ENCODE results near the gene NRDE2.
"Not testable (repeated sequence)": the region's sequence is repeated elsewhere in the genome, so short reads cannot be mapped to it uniquely, and the experiment has no call there.

NRDE2 gene

DNA sequence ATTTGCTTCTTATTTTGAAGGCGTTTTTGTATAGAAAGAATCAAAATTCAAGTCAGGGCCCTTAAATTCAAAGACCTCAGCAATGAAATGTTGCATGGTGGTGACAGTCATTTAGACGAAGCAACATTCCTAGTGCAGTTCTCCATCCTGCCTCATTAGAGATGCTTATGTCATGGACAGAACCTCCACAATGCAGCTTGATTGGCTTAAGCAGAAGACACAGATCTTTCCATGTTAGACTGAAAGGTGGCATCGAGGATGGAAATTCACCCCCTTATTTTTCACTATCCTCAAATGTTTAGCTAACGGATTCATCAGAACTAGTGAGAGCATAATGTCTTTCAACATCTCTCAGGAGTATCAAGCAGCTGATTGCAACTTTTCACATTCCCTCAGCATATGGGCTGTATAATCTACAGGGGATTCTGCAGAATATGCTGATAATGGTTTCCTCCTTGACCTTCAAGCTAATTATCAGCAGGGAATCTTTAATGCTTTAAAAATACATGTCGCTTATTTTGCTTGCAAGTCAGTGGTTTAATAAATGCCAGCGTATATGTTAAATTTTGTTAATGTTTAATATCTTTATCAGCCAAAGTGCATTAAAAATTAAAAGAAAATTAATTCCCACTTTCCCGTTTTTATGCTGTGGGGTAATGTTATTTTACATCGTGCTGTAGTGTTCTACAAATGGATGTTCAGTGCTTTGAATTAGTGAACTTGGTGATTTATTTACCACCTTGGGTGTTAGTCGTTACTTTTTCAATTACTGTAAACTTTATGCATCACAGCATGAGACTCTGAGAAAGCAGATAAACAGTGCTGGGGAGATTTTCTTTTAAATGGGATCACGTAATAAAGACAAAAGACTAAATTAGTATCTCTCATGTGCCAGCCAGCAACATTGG lies 12.8 kb upstream of the NRDE2 start:
- DNase-seq (ENCODE audit: low read depth), result no peak

DNA sequence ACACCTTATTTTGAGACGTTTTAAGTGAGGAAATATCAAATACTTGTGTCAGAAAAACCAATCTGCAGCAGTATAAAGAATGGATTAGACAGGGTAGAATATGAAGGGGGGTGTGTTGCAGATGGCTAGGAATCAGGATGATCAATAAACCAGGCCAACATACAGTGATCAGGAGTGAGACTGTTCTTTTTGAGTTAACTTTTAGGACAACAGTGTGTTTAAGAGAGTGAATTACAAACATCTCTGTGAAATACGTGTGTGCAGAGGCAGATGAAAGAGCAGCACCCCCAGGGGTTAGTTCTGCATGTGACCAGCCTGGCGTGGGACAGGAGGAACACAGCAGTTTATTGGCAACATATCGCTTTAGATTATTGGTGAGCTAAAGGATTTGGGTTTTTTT lies 10.6 kb upstream of the NRDE2 start:
- no peak for DNase-seq (ENCODE audit: low read depth)

DNA sequence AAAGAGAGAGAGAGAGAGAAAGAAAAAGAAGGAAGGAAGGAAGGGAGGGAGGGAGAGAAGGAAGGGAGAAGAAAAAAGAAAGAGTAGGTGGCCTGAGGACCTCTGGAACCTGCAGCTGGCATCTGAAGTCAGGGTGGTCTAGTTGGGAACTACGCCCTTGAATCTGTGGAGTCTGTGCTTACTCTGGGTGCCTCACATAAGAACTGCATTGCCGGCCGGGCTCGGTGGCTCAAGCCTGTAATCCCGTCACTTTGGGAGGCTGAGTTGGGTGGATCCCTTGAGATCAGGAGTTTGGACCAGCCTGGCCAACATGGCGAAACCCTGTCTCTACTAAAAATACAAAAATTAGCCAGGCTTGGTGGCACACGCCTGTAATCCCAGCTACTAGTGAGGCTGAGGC lies 10.0 kb upstream of the NRDE2 start:
- no peak for DNase-seq (ENCODE audit: low read depth)

DNA sequence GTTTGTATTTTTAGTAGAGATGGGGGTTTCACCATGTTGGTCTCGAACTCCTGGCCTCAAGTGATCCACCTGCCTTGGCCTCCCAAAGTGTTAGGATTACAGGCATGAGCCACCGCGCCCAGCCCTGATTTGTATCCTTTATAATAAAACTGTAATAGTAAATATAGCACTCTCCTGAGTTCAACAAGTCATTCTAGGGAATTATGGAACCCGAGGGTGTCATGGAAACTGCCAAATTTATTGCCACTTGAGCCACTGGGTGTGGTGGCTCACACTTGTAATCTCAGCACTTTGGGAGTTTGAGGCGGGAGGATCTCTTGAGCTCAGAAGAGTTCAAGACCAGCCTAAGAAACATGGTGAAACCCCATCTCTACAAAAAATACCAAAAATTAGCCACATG lies 9.5 kb upstream of the NRDE2 start:
- DNase-seq (ENCODE audit: low read depth), result not testable (repeated sequence)

DNA sequence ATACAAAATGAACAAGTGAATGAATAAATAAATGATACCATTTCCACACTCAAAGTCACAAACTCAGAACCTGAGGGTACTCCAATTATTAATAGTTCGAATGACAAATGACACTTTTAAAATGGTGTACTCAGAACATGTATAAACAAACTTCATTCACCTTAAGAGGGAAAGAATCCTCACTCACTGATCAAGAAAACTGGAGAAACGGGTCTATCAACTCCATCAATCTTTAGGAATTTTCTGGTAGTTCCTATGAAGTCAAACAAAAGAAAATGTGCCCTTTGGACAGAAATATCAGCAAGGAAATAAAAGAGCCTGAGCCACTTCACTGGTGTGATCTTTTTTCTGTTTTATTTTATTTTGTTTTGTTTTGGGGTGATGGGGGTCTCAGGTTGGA lies 5.2 kb upstream of the NRDE2 start:
- DNase-seq (ENCODE audit: low read depth), result no peak

DNA sequence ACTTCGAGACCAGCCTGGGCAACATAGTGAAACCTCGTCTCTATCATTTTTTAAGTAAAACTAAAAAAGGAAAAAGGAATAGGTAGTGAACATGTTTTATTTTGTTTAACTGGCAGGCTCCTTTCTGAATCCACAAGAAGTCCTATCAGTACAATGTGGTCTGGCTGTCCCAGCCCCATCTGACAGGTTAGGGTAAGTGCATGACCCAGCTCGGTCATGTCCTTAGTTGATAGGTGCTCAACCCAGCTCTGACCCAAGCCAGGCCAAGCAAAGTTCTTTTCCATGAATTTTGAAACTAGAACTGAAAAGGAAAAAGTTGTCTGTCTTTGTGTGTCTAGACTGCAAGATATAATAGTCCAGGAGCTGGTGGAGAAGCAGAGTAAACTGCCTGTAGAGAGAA lies 4.7 kb upstream of the NRDE2 start:
- DNase-seq (ENCODE audit: low read depth), result no peak

DNA sequence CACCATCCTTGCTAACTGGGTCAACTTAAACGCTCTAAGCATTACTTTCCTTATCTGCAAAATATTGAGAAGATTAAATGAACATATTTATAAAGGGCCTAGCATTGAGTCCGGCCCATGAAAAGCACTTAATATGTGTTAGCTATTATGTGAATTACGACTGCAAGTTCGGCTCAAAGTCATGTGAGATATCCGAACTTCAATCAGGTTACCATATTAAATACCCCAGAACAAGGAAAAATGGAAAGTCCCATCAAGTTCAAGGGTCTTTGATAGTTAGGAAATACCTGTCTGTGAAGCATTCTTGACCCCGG lies 487 bp upstream of the NRDE2 start:
- no peak for DNase-seq (ENCODE audit: low read depth)

DNA sequence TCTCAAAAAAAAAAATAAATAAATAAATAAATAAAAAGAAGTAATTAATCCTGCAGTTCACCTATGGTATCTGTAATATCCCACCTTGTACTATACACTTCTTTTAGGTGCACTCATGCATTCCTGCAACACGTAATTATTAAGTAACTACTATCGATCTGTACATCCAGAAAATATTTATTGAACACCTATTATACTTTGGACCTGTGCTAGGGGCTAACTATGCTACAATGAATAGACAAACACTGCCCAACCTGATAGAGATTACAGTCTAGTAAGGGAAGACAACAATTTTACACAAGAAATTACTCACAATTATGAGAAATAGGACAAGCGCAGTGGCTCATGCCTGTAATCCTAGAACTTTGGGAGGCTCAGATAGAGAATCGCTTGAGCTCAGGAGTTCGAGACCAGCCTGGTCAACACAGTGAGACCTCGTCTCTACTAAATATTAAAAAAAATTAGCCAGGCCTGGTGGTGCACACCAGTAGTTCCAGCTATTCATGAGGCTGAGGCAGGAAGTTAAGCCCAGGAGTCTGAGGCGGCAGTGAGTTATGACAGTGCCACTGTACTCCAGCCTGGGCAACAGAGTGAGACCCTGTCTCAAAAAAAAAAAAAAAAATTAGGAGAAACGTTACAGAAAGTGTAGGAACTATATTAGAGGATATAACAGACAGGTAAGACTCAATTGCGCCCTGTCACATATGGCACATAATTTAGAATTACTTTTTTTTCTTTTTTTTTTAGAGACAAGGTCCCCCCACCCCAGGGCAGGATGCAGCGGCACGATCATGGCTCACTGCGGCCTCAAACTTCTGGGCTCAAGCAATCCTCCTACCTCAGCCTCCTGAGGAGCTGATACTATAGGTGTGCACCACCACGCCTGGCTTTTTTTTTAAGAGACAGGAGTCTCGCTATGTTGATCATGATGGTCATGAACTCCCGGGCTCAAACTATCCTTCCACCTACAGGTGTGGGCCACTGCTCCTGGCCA lies 1.2 kb downstream of the NRDE2 start:
- no peak for DNase-seq (ENCODE audit: low read depth)

DNA sequence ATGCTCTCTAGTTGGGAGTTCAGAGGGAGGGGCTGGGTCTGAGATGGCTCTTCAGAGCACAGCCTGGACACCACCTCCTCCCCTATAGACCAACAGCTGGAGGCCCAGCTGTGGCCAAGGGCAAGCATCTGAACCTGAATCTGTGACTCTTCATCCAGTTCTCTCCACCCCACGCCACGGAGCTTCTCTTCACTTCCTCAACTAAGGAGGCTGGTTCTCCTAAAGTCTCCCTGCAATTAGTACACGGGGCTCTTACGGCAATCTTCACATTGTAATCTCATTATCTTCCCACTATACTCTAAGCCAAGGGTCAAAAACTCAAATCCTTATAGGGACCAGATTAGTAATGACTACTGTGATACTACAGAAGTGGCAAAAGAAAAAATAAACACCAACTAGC lies 9.8 kb downstream of the NRDE2 start:
- no peak for DNase-seq (ENCODE audit: low read depth)

DNA sequence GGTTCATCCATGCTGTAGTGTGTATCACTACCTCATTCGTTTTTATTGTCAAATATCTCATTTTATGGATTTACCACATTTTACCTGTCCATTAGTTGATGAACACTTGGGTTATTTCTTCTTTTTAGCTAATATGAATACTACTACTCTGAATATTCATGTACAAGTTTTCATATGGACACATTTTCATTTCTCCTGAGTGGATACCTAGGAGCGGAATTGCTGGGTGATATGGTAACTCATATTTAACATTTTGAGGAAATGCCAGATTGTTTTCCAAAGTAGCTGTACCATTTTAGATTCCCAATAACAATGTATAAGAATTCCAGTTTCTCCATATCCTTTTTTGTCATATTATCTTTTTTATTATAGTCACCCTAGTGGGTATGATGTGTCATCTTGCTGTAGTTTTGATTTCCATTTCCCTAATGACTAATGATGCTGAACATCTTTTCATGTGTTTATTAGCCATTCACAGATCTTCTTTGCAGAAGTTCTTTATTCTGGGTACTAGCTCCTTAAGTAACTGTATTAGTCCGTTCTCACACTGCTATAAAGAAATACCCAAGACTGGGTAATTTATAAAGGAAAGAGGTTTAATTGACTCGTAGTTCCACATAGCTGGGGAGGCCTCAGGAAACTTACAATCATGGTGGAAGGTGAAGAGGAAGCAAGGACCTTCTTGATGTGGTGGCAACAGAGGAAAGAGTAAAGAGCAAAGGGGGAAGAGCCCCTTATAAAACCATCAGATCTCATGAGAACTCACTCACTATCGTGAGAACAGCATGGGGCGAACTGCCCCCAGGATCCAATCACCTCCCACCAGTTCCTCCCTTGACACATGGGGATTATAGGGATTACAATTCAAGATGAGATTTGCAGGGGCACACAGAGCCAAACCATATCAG lies 11.9 kb downstream of the NRDE2 start:
- DNase-seq (ENCODE audit: low read depth), result no peak

DNA sequence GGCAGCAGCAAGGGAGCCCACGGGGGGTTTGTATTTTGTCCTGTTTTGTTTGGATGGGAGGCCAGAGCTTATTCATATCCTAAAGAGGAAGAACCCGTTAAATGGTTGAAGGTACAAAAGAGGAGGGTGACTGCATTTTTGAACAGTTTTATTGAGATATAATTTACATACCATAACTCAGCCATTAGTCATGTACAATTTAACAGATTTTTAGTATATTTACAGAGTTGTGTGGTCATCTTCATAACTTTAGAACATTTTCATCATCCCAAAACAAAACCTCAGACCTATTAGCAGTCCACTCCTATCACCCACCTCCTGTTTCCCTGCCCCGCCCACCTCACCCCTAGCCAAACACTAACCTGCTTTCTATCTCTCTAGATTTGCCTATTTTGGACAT lies 12.6 kb downstream of the NRDE2 start:
- no peak for DNase-seq (ENCODE audit: low read depth)

DNA sequence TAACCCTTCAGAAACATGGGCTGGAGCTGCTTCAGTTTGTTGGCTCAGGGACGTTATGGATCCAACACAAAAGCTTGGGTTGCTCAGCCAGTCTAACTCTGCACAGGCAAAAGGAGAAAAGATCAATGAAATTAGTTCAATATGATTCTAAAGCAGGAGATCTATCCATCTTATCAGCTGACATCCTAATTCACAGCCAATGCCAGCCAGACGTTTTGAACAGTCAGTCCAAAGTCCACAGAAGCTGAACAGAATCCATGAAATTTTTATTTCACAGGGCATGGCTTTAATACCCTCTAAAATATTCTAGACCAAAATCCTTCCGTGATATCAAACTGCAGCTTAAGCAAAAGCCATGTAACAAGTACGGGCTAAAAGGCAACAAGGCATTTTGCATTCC lies 13.7 kb downstream of the NRDE2 start:
- DNase-seq (ENCODE audit: low read depth), result no peak

DNA sequence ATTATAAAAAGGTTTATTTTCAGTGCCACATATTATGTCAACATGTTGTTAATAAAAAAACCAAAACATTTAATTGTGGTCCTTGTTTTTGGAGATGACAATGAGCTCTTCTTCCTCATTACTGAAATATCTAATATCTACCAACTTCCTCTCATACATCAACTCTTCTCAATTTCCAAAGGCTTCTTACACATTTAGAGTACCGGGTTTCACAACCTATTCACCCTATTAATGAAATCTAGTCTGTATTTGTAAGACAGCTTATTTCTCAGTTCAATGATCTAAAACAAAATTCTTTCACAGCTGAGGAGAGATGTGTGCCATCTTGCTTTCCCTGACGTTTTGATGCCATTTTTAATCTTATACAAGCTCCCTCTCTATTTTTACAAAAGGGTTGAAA lies 14.5 kb downstream of the NRDE2 start:
- DNase-seq (ENCODE audit: low read depth), result no peak

DNA sequence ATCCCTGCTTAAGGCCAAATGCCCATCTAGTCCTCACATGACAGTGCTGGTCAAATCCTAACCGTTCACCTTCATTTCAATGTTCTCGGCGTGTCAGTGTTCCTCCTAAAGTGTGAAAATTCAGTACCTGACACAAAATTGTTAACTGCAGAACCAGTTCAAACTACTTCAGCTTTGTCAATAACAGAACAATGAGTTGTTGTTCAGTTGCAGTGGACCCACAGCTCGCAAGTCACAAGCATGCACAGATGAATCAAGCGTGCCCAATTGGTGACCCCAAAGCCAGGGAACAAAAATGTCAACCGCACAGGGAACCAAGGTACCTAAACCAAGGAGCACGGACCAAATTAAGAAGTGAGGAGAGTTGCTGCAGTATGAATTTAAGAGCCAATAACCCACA lies 23.2 kb downstream of the NRDE2 start:
- DNase-seq (ENCODE audit: low read depth), result no peak

DNA sequence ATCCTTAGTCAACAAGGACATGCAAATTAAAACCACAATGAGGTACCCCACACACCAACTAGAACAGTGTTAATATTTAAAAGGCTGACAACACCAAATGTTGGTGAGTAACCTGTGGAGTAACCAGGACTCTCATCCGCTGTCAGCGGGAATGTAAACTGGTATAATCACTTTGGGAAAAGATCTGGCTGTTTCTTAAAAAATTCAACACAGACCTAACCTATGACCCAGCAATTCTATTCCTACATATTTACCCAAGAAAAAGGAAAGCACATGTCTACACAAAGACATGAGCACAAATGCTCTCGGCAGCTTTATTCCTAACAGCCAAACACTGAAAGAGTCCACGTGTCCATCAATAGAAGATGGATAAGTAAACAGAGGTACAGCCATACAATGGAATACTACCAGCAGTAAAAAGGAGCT lies 26.6 kb downstream of the NRDE2 start:
- DNase-seq (ENCODE audit: low read depth), result no peak

DNA sequence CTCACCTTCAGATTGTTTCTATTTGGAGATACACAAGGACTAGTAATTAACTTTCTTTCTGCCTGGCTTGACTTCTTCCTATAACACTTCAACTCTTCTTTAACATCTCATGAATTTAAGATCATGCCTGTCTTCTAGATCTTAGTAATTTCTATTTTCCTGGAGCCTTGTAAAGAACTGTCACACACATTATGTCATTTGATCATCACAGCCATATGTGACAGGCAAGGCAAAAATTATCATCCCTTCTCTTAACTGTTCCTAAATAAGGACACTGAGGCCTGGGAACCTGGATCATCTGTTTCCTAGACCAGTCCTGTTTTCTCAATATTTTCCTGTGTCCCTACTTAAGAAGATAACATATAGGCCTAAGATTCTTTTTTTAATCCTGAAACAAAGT lies 27.2 kb downstream of the NRDE2 start:
- DNase-seq (ENCODE audit: low read depth), result no peak

DNA sequence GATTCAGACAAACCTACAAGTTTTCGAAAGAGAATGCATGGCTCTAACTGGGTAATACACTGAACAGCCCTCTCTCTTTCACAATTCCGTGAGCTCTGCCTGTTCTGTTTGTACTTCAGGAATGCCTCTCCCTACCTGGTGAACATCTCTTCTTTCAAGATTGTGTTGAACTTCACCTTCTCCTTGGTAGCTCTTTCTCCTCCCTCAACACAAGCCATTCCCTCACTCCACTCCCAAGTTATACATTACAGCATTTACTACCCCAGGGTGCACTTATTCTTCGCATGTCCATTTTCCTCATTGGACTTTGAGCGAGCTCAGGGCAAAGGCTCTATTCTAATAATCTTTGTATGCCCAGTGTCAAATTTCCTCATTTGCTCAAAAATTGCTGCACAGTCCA lies 28.3 kb downstream of the NRDE2 start:
- DNase-seq (ENCODE audit: low read depth), result no peak

DNA sequence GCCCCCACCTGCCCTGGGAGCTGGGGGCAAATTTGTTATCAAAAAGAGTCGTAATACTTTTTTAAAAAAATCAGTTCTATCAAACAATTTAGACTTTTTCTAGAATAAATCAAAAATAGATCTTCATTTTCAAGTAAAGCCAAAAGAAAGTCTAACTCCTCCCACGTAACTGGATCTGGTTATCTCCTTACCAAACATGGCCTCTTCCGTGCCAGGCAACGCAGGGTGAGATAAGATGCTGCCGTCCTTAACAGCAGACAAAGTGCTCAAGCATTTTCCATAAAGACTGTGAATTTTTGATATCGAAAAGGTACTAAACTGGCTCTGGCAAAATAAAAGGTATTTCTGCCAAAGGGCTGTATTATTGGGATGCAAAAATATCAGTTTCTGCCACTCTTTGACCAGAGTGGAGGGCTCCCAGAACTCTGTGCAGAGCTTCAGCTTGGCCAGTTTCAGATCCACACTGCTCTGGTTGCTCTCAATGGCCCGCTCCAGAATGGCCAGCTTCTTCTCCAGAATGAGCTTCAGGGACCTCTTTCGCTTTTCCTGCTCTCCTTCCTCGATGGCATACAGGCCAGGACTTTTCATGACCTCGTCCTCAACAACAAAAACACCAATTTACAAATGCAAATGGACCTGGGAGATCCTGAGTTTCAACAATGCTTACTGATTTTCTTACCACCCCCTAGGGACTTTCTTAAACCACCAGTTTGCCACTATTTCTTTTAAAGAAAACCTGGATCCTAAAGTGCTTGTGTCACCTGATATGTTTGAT lies 29.0 kb downstream of the NRDE2 start:
- DNase-seq (ENCODE audit: low read depth), result no peak

DNA sequence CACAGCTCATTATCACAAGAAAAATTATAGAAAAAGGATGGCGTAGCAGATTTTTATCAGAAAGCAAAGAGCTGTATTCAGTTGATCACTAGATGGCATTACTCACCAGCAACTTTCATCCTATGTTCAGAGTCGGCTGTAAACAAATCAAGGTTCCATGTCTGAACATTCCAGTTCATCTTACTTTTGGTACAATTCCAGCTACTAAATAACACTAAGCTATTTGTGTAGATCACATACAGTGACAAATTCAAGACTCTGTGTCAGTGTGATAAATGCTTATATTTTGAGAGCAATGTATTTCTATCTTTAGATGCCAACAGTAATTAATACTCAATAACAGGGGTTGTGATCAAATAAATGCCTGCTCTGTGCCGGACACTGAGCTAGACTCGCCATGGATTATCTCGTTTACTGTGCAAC lies 30.1 kb downstream of the NRDE2 start:
- no peak for DNase-seq (ENCODE audit: low read depth)

DNA sequence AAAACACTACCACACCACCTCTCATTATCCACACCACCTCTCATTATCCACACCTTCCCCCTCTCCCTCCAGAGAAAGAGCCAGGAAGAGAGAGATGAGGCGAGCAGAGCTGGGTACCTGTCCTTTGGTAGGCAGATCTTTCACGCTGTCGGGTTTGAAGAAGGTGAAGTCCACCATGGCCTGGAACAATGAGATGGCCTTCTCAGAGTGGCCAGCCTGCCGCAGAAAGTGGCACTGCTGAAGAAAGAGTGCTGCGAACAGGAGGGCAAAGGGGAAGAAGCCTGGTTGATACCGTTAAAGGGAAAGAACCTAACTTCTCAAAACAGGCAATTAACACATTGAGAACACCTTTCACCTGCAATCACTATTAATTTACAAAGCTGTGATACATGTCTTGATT lies 30.6 kb downstream of the NRDE2 start:
- no peak for DNase-seq (ENCODE audit: low read depth)

DNA sequence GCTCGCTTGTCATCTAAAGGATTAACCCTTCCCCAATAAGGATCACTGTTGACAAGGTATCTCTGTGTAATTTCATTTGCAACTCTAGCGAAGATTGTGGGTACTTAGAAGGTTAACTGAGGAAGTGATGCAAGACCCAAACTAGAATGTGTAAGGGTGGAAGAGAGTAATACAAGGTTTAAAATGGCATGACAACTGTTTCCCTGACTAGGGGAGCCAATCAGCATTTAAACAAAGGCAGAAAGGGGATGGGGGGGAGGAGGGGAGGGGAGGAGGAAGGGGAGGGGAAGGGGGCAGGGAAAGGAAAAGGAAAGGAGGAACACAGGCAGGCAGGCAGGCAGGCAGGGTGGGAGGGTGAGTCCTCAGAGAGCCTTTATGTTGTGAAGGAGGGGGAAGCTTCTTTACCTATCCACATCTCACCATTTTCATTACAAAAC lies 31.1 kb downstream of the NRDE2 start:
- no peak for DNase-seq (ENCODE audit: low read depth)

Measured in HS-27A (cell line).